A673 (cell line): ENCODE results near the gene SERPINI2. TPM values are rescaled to one million over a fixed set of nuclear protein-coding genes. Genes with fewer than 3 reads are reported as not detected.

Experiments used
- Bru-seq: library from RNA; stranded (reverse); fragments of 400-500 nt; gene quantifications from one replicate; lab custom pipeline; 2021; lab: Mats Ljungman, UMichigan
- BruChase-seq, 2 experiments: library from RNA; stranded (reverse); fragments of 400-500 nt; gene quantifications; one replicate each; lab custom pipeline; 2021; lab: Mats Ljungman, UMichigan
- BruUV-seq: library from RNA; stranded (reverse); fragments of 400-500 nt; replicated peaks from 2 replicates; lab custom pipeline; 2021; lab: Mats Ljungman, UMichigan
- CTCF ChIA-PET: fragments of 300-600 bp; sonication (Branson Sonifier 250); formaldehyde crosslinking; loops from one replicate; lab custom pipeline; 2022; ENCODE audit warnings: antibody characterized with exemption; lab: Charles Lee
- POLR2A ChIA-PET: fragments of 300-600 bp; sonication (Branson Sonifier 250); formaldehyde crosslinking; loops from one replicate; lab custom pipeline; 2022; ENCODE audit warnings: antibody characterized with exemption; ENCODE audit not compliant: low non-redundant PET; lab: Charles Lee
- DNase-seq: peaks from one replicate; pipeline ENCODE4 v3.0.0-alpha.2; 2015; ENCODE audit warnings: low spot score
- H3K27ac ChIP-seq: fragments of 200-600 bp; sonication (generic); 2 replicates; pipeline ENCODE4 v1.5.1; 2016; ENCODE audit warnings: mixed run types, low read depth, mild to moderate bottlenecking, mixed read lengths, antibody characterized with exemption, low read length; ENCODE audit not compliant: poor library complexity, severe bottlenecking
- H3K27me3 ChIP-seq: fragments of 200-600 bp; sonication (generic); replicated peaks from 2 replicates; pipeline ENCODE4 v1.6.1; 2017; ENCODE audit warnings: mixed run types, low read depth, mild to moderate bottlenecking, mixed read lengths, antibody characterized with exemption, low read length; ENCODE audit not compliant: insufficient read depth, poor library complexity
- H3K36me3 ChIP-seq: fragments of 200-600 bp; sonication (generic); 2 replicates; pipeline ENCODE4 v1.6.1; 2016; ENCODE audit warnings: mixed run types, mild to moderate bottlenecking, mixed read lengths, antibody characterized with exemption, low read length; ENCODE audit not compliant: insufficient read depth, poor library complexity, severe bottlenecking
- H3K4me1 ChIP-seq: fragments of 200-600 bp; sonication (generic); 2 replicates; pipeline ENCODE4 v1.6.1; 2017; ENCODE audit warnings: mixed run types, mild to moderate bottlenecking, mixed read lengths, antibody characterized with exemption, low read length; ENCODE audit not compliant: insufficient read depth, poor library complexity, severe bottlenecking
- H3K4me3 ChIP-seq: fragments of 200-600 bp; sonication (generic); 2 replicates; pipeline ENCODE4 v1.5.1; 2016; ENCODE audit warnings: low read depth, mixed run types, mild to moderate bottlenecking, mixed read lengths, low read length; ENCODE audit not compliant: poor library complexity, severe bottlenecking
- H3K9me3 ChIP-seq: fragments of 200-600 bp; sonication (generic); 2 replicates; pipeline ENCODE4 v1.6.1; 2016; ENCODE audit warnings: mixed run types, low read depth, mild to moderate bottlenecking, mixed read lengths, antibody characterized with exemption, low read length; ENCODE audit not compliant: poor library complexity, severe bottlenecking
- EZH2 ChIP-seq: fragments of 200-600 bp; sonication (generic); IDR thresholded peaks from 2 replicates; pipeline ENCODE4 v1.6.1; 2017; ENCODE audit warnings: borderline replicate concordance, low read depth, mild to moderate bottlenecking, mixed read lengths, antibody characterized with exemption, low read length; ENCODE audit not compliant: poor library complexity, severe bottlenecking
- intact Hi-C: fragments of 100-400 bp; cut with micrococcal nuclease; formaldehyde crosslinking; loops from one replicate; pipeline ENCODE4 v1.10.0; 2022; ENCODE audit not compliant: unreplicated experiment
- long read RNA-seq: library from polyadenylated mRNA; stranded (forward); transcript quantifications from one replicate; pipeline ENCODE4 v2.0.0, GENCODE V29; 2022
- total RNA-seq: library from RNA; stranded (reverse); gene quantifications from 2 replicates; pipeline ENCODE4 v1.2.3, GENCODE V29; 2021
- TF ChIP-seq, protein P1 (sequence below): fragments of 300-800, 200-600 bp; sonication (generic); conservative IDR thresholded peaks from 2 replicates; pipeline ENCODE4 v1.5.1; 2017; ENCODE audit warnings: low read depth, mild to moderate bottlenecking, antibody characterized with exemption, low read length, moderate library complexity, mixed read lengths

The SERPINI2 gene, protein sequence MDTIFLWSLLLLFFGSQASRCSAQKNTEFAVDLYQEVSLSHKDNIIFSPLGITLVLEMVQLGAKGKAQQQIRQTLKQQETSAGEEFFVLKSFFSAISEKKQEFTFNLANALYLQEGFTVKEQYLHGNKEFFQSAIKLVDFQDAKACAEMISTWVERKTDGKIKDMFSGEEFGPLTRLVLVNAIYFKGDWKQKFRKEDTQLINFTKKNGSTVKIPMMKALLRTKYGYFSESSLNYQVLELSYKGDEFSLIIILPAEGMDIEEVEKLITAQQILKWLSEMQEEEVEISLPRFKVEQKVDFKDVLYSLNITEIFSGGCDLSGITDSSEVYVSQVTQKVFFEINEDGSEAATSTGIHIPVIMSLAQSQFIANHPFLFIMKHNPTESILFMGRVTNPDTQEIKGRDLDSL
- not detected in 2 replicates for total RNA-seq
- Bru-seq, nascent RNA: not detected
- BruChase-seq, experiment 1, labeled RNA remaining after a 2-hour chase: percentile 10 among the genes with signal in this experiment
- percentile 2 among the genes with signal in this experiment for BruChase-seq, experiment 2, labeled RNA remaining after a 6-hour chase
- long read RNA-seq: 0 reads

DNA sequence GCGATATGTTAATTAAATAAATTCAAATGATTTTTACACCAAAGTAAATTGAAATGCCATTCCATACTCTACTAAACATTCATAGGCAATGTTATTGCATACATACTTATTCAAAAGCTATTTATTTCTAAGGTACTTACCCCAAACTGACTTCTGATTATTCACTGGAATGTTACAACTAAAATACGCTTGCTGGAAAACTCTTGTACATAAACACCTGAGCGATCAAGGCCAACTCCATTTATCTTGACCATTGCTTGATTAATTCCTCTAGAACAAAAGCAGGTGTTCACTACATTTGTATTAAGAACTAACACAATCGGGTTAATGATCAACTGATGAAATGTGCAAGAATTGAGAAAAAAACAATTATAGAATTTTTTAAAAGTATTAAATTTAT is at the start of gene SERPINI2:
Gene SERPINI2, minus strand, starts transcription at position 180 of the 400 bp plus-strand sequence. CDS start 2,208 bp downstream, outside the sequence.
- ChIA-PET CTCF (no interaction called here), POLR2A (no interaction called here)
- Histone ChIP-seq H3K36me3 (no peaks in the 10 kb centered on the region), H3K4me1 (no peaks in the 10 kb centered on the region), H3K9me3 (no peaks in the 10 kb centered on the region), H3K4me3 (no peak within 1 kb of the TSS), H3K27me3 (peaks cover 4% of the 10 kb centered on the region), H3K27ac (no peak within 1 kb of the TSS)
- no TSS peak for BruUV-seq
- intact Hi-C loops: no loop called here
- no peak for DNase-seq
- TF ChIP-seq EZH2: no peak
- TF ChIP-seq, protein P1, sequence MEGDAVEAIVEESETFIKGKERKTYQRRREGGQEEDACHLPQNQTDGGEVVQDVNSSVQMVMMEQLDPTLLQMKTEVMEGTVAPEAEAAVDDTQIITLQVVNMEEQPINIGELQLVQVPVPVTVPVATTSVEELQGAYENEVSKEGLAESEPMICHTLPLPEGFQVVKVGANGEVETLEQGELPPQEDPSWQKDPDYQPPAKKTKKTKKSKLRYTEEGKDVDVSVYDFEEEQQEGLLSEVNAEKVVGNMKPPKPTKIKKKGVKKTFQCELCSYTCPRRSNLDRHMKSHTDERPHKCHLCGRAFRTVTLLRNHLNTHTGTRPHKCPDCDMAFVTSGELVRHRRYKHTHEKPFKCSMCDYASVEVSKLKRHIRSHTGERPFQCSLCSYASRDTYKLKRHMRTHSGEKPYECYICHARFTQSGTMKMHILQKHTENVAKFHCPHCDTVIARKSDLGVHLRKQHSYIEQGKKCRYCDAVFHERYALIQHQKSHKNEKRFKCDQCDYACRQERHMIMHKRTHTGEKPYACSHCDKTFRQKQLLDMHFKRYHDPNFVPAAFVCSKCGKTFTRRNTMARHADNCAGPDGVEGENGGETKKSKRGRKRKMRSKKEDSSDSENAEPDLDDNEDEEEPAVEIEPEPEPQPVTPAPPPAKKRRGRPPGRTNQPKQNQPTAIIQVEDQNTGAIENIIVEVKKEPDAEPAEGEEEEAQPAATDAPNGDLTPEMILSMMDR: no peak

DNA sequence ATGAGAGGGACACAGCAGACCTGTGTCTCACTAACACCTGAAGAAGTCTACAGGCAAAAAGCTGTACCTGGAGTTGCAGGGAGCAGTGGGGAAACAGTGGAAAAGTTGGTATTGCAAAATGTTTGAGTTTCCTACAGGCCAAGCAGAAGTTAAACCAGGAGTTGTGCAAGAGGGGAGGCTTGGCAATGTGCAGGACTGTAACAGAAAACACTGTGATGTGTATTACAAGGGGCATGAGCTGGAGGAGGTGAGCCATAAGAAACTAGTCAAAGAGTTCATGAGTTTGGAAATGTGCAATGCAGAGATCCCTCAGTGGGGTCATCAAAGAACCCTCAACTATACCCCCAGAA is 47.1 kb upstream of the SERPINI2 start:
- POLR2A ChIA-PET: no interaction called here
- no peaks in the 10 kb centered on the region for H3K4me1 ChIP-seq
- TF ChIP-seq, protein P1: no peak
- TF ChIP-seq EZH2: no peak
- H3K27me3 ChIP-seq: no peaks in the 10 kb centered on the region
- no peaks in the 10 kb centered on the region for H3K9me3 ChIP-seq
- no TSS peak for BruUV-seq
- intact Hi-C loops: no loop called here
- H3K36me3 ChIP-seq: no peaks in the 10 kb centered on the region
- no peak overlapping the region for H3K4me3 ChIP-seq
- CTCF ChIA-PET: no interaction called here
- H3K27ac ChIP-seq: no peak overlapping the region
- no peak for DNase-seq

DNA sequence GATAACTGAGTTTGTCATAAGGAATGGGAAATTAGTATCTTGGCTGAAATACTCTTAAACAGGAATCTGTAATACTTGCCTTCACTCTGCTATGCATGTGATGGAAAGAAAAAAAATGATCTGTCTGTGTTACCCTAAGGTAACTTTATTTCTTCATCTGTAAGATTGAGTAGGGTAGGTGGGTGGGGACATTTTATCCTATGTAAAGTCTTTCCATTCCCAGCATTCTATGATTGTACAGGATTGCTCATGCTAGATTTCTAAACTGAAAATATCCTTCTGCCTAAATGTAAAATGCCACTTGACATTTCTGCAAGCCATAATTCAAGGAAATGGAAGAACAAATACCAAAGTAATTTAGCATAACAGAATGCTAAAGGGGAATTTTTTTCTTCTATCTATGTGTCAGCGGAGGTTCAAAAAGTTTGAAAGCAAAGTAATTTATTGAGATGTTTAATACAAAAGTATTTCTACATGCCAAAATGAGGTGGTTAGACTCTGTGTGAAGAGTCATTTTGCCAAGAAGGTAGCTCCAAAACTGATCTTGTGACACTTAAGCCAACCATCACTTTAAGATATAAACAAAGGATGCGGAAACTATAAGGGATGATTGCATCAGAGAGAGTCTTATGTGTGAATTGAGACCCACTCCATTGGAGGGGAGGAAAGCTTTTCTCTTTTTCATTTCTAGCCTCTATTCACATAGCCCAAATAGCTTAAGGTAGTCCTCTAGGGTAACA is 46.6 kb upstream of the SERPINI2 start:
- TF ChIP-seq EZH2: no peak
- TF ChIP-seq, protein P1: no peak
- intact Hi-C loops: no loop called here
- no peak for DNase-seq
- Histone ChIP-seq H3K27me3 (no peaks in the 10 kb centered on the region), H3K4me3 (no peak overlapping the region), H3K36me3 (no peaks in the 10 kb centered on the region), H3K4me1 (no peaks in the 10 kb centered on the region), H3K9me3 (no peaks in the 10 kb centered on the region), H3K27ac (no peak overlapping the region)
- ChIA-PET POLR2A (no interaction called here), CTCF (no interaction called here)
- BruUV-seq: no TSS peak
